Ectodermal cell (in vitro differentiated cells): Measurements from ENCODE around the gene DNAAF8.

Source experiments
- H3K27ac ChIP-seq: 2 replicates; pipeline ENCODE4 v1.7.0; 2013; ENCODE audit warnings: mild to moderate bottlenecking, low read depth, low read length; ENCODE audit not compliant: insufficient read depth, poor library complexity, severe bottlenecking
- H3K27me3 ChIP-seq: 2 replicates; pipeline ENCODE4 v1.7.0; 2013; ENCODE audit warnings: mild to moderate bottlenecking, low read length; ENCODE audit not compliant: insufficient read depth, control insufficient read depth, poor library complexity, severe bottlenecking
- H3K36me3 ChIP-seq: one replicate; pipeline ENCODE4 v1.7.0; 2013; ENCODE audit warnings: low read length; ENCODE audit not compliant: control insufficient read depth, insufficient read depth
- H3K4me1 ChIP-seq: one replicate; pipeline ENCODE4 v1.7.0; 2013; ENCODE audit warnings: low read length; ENCODE audit not compliant: control insufficient read depth, insufficient read depth
- H3K4me3 ChIP-seq: 2 replicates; pipeline ENCODE4 v1.7.0; 2013; ENCODE audit warnings: low read depth, low read length, control low read depth; ENCODE audit not compliant: insufficient read depth
- H3K9me3 ChIP-seq: 2 replicates; pipeline ENCODE4 v1.7.0; 2013; ENCODE audit warnings: mild to moderate bottlenecking, low read length, moderate library complexity; ENCODE audit not compliant: control insufficient read depth
- WGBS, 2 experiments: methylation state at CpG; one replicate each; pipeline ENCODE4 v1.1.7; 2013; ENCODE audit warnings: missing lambda C conversion rate in 2 of 2; 5-methylcytosine and 5-hydroxymethylcytosine counted together

DNAAF8 gene

GRCh38 chr16:4744555-4745273 is 10.4 kb downstream of the DNAAF8 start:
- no peak overlapping the region for H3K27ac ChIP-seq
- 79 to 83% methylated on average over 11 to 13 of the region's 13 CpGs for WGBS, 2 experiments
- peaks cover 15% of the 10 kb centered on the region for H3K4me1 ChIP-seq
- H3K9me3 ChIP-seq, result no peaks in the 10 kb centered on the region
- no peak overlapping the region for H3K4me3 ChIP-seq
- no peaks in the 10 kb centered on the region for H3K27me3 ChIP-seq
- H3K36me3 ChIP-seq, result no peaks in the 10 kb centered on the region

- Histone ChIP-seq H3K4me3 (no peak overlapping the region), H3K27me3 (no peaks in the 10 kb centered on the region), H3K9me3 (no peaks in the 10 kb centered on the region), H3K4me1 (peaks cover 15% of the 10 kb centered on the region), H3K36me3 (no peaks in the 10 kb centered on the region), H3K27ac (no peak overlapping the region)
- 90% methylated on average over 3 of the region's 3 CpGs for WGBS, 2 experiments
Measured at GRCh38 chr16:4745274-4745569, 10.9 kb downstream of the DNAAF8 start.

GRCh38 chr16:4746215-4746614 is 11.9 kb downstream of the DNAAF8 start:
- Histone ChIP-seq H3K27ac (no peak overlapping the region), H3K9me3 (no peaks in the 10 kb centered on the region), H3K4me1 (peaks cover 15% of the 10 kb centered on the region), H3K4me3 (no peak overlapping the region), H3K27me3 (no peaks in the 10 kb centered on the region), H3K36me3 (no peaks in the 10 kb centered on the region)
- WGBS, 2 experiments, result 95 to 96% methylated on average over 8 of the region's 8 CpGs

GRCh38 chr16:4746991-4747574 is 12.7 kb downstream of the DNAAF8 start:
- peaks cover 7% of the 10 kb centered on the region for H3K36me3 ChIP-seq
- H3K4me1 ChIP-seq, result peaks cover 15% of the 10 kb centered on the region
- H3K9me3 ChIP-seq, result no peaks in the 10 kb centered on the region
- no peaks in the 10 kb centered on the region for H3K27me3 ChIP-seq
- H3K4me3 ChIP-seq, result no peak overlapping the region
- WGBS, 2 experiments, result 68 to 69% methylated on average over 15 of the region's 15 CpGs
- no peak overlapping the region for H3K27ac ChIP-seq

GRCh38 chr16:4747906-4748681 is 13.8 kb downstream of the DNAAF8 start:
- H3K4me1 ChIP-seq, result peaks cover 15% of the 10 kb centered on the region
- H3K27me3 ChIP-seq, result no peaks in the 10 kb centered on the region
- no peaks in the 10 kb centered on the region for H3K9me3 ChIP-seq
- H3K36me3 ChIP-seq, result peaks cover 9% of the 10 kb centered on the region
- 92 to 94% methylated on average over 14 of the region's 14 CpGs for WGBS, 2 experiments
- no peak overlapping the region for H3K4me3 ChIP-seq
- no peak overlapping the region for H3K27ac ChIP-seq

GRCh38 chr16:4748682-4749411 is 14.5 kb downstream of the DNAAF8 start:
- Histone ChIP-seq H3K9me3 (no peaks in the 10 kb centered on the region), H3K36me3 (peaks cover 12% of the 10 kb centered on the region), H3K27ac (no peak overlapping the region), H3K27me3 (no peaks in the 10 kb centered on the region), H3K4me1 (peaks cover 15% of the 10 kb centered on the region), H3K4me3 (no peak overlapping the region)
- WGBS, 2 experiments, result 92 to 95% methylated on average over 16 of the region's 16 CpGs

- WGBS, 2 experiments, result 92% methylated on average over 10 of the region's 10 CpGs
- no peaks in the 10 kb centered on the region for H3K27me3 ChIP-seq
- no peaks in the 10 kb centered on the region for H3K9me3 ChIP-seq
- H3K36me3 ChIP-seq, result peaks cover 15% of the 10 kb centered on the region
- no peak overlapping the region for H3K4me3 ChIP-seq
- H3K27ac ChIP-seq, result no peak overlapping the region
- H3K4me1 ChIP-seq, result peaks cover 15% of the 10 kb centered on the region
Measured at GRCh38 chr16:4749700-4750257, 15.4 kb downstream of the DNAAF8 start.

- Histone ChIP-seq H3K9me3 (no peaks in the 10 kb centered on the region), H3K27me3 (no peaks in the 10 kb centered on the region), H3K4me1 (peaks cover 15% of the 10 kb centered on the region), H3K27ac (no peak overlapping the region), H3K36me3 (peaks cover 25% of the 10 kb centered on the region), H3K4me3 (no peak overlapping the region)
- WGBS, 2 experiments, result 94 to 95% methylated on average over 8 of the region's 8 CpGs
Measured at GRCh38 chr16:4750896-4751295, 16.6 kb downstream of the DNAAF8 start.

- H3K36me3 ChIP-seq, result peaks cover 31% of the 10 kb centered on the region
- 96% methylated on average over 44 of the region's 44 CpGs for WGBS, 2 experiments
- H3K4me1 ChIP-seq, result peaks cover 2% of the 10 kb centered on the region
- no peaks in the 10 kb centered on the region for H3K9me3 ChIP-seq
- H3K4me3 ChIP-seq, result no peak overlapping the region
- no peak overlapping the region for H3K27ac ChIP-seq
- no peaks in the 10 kb centered on the region for H3K27me3 ChIP-seq
Measured at GRCh38 chr16:4752351-4753100, 18.2 kb downstream of the DNAAF8 start.
